ENCODE data around the gene BBC3. TPM values are rescaled to one million over a fixed set of nuclear protein-coding genes. Genes with fewer than 3 reads are reported as not detected.

The BBC3 gene
- total and polyA plus RNA-seq, 2 experiments from 2014 or later, result 23.4 to 31.9 TPM

DNA sequence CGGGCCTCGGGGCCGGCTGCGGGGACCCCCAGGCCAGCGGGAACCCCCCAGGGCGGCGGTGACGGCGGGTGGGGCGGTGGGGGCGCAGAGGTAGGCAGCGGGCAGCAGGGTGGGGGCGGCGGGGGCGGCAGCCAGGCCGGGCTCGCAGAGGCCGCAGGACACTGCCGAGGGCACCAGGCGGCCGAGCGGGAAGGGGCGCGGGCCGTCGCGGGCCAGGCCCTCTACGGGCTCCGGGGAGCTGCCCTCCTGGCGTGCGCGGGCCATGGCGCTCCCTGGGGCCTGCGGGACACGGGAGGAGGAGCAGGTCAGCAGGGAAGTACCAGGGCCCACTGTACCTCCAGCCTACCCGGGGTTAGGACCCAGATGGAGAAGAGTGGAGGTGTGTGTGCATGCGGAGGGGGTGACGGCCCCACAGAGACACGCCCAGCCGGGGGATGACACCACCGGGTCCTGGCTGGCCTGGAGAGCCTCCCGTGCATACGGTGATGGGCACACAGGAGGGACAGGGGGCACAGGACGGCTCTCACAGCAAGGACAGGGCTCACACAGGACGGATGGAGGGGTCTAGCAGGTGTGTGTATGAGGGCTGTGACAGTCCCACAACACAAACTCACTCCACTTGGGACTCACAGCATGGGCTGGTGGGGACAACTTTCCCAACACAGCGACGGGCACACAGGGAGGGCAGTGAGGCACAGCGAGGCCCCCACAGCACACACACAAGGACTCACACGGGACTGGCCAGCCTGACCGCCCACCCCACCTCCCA, 2.6 kb downstream of the BBC3 start (continued):
- TF ChIP-seq, protein P1, sequence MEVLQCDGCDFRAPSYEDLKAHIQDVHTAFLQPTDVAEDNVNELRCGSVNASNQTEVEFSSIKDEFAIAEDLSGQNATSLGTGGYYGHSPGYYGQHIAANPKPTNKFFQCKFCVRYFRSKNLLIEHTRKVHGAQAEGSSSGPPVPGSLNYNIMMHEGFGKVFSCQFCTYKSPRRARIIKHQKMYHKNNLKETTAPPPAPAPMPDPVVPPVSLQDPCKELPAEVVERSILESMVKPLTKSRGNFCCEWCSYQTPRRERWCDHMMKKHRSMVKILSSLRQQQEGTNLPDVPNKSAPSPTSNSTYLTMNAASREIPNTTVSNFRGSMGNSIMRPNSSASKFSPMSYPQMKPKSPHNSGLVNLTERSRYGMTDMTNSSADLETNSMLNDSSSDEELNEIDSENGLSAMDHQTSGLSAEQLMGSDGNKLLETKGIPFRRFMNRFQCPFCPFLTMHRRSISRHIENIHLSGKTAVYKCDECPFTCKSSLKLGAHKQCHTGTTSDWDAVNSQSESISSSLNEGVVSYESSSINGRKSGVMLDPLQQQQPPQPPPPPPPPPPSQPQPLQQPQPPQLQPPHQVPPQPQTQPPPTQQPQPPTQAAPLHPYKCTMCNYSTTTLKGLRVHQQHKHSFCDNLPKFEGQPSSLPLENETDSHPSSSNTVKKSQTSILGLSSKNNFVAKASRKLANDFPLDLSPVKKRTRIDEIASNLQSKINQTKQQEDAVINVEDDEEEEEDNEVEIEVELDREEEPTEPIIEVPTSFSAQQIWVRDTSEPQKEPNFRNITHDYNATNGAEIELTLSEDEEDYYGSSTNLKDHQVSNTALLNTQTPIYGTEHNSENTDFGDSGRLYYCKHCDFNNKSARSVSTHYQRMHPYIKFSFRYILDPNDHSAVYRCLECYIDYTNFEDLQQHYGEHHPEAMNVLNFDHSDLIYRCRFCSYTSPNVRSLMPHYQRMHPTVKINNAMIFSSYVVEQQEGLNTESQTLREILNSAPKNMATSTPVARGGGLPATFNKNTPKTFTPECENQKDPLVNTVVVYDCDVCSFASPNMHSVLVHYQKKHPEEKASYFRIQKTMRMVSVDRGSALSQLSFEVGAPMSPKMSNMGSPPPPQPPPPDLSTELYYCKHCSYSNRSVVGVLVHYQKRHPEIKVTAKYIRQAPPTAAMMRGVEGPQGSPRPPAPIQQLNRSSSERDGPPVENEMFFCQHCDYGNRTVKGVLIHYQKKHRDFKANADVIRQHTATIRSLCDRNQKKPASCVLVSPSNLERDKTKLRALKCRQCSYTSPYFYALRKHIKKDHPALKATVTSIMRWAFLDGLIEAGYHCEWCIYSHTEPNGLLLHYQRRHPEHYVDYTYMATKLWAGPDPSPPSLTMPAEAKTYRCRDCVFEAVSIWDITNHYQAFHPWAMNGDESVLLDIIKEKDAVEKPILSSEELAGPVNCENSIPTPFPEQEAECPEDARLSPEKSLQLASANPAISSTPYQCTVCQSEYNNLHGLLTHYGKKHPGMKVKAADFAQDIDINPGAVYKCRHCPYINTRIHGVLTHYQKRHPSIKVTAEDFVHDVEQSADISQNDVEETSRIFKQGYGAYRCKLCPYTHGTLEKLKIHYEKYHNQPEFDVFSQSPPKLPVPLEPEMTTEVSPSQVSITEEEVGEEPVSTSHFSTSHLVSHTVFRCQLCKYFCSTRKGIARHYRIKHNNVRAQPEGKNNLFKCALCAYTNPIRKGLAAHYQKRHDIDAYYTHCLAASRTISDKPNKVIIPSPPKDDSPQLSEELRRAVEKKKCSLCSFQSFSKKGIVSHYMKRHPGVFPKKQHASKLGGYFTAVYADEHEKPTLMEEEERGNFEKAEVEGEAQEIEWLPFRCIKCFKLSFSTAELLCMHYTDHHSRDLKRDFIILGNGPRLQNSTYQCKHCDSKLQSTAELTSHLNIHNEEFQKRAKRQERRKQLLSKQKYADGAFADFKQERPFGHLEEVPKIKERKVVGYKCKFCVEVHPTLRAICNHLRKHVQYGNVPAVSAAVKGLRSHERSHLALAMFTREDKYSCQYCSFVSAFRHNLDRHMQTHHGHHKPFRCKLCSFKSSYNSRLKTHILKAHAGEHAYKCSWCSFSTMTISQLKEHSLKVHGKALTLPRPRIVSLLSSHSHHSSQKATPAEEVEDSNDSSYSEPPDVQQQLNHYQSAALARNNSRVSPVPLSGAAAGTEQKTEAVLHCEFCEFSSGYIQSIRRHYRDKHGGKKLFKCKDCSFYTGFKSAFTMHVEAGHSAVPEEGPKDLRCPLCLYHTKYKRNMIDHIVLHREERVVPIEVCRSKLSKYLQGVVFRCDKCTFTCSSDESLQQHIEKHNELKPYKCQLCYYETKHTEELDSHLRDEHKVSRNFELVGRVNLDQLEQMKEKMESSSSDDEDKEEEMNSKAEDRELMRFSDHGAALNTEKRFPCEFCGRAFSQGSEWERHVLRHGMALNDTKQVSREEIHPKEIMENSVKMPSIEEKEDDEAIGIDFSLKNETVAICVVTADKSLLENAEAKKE (CRISPR knock-in tag; IDR thresholded peaks at IDR 0.05), result no peak
- TF ChIP-seq ZNF331 (CRISPR knock-in tag; IDR thresholded peaks at IDR 0.05; ENCODE audit: low read depth), result no peak
- no peak; the same call in 1 of the 2 replicates for TF ChIP-seq POLR2AphosphoS5 (IDR thresholded peaks at IDR 0.05; ENCODE audit: low read depth)
- TF ChIP-seq EZH2phosphoT487 (IDR thresholded peaks at IDR 0.05; ENCODE audit: unreplicated experiment), result no peak
- TF ChIP-seq JUNB (IDR thresholded peaks at IDR 0.05; ENCODE audit: unreplicated experiment), result no peak
- no peak for TF ChIP-seq ETS1 (IDR thresholded peaks at IDR 0.05)

Measured in GM23338 (cell line).